Endothelial cell of umbilical vein (primary cell): ENCODE measurements around the gene AKT3. TPM values are rescaled to one million over a fixed set of nuclear protein-coding genes. Genes with fewer than 3 reads are reported as not detected.

Source experiments
- BruUV-seq: library from RNA; stranded (reverse); fragments of 400-500 nt; replicated peaks from 2 replicates; lab custom pipeline; 2021; lab: Mats Ljungman, UMichigan
- CTCF ChIA-PET: fragments of 300-600, 350-600 bp; sonication (Branson Sonifier 250); formaldehyde crosslinking; loops from one replicate; lab custom pipeline; 2021; ENCODE audit warnings: antibody characterized with exemption, inconsistent platforms; lab: Charles Lee
- POLR2A ChIA-PET: fragments of 300-600, 350-600 bp; sonication (Branson Sonifier 250); formaldehyde crosslinking; loops from one replicate; lab custom pipeline; 2021; ENCODE audit warnings: antibody characterized with exemption, inconsistent platforms; lab: Charles Lee
- DNase-seq: peaks from one replicate; pipeline ENCODE4 v3.0.0-alpha.2; 2011; ENCODE audit warnings: low read depth, low spot score
- FAIRE-seq: peaks from 2 replicates; lab custom pipeline; 2011; peaks lifted over from hg19 to GRCh38; lab: Jason Lieb, UNC
- H2AFZ ChIP-seq: 2 replicates; pipeline ENCODE4 v1.6.0; 2012; ENCODE audit warnings: low read depth, low read length, control low read depth, inconsistent platforms
- H3K27ac ChIP-seq: 2 replicates; pipeline ENCODE4 v1.5.1; 2011; ENCODE audit warnings: low read depth, mild to moderate bottlenecking, control low read depth, low read length, moderate library complexity; ENCODE audit not compliant: insufficient read depth
- H3K27me3 ChIP-seq, 2 experiments: 2 replicates each; pipeline versions ENCODE4 v1.6.0 to v1.6.1; 2011; ENCODE audit warnings: low read length in 2 of 2, mixed read lengths in 1 of 2; ENCODE audit not compliant: control insufficient read depth in 2 of 2, insufficient read depth in 2 of 2
- H3K36me3 ChIP-seq, 2 experiments: 2 replicates in 1 of 2; 3 replicates in 1 of 2; pipeline ENCODE4 v1.5.1; 2011; ENCODE audit warnings: low read length in 2 of 2, mild to moderate bottlenecking in 1 of 2, moderate library complexity in 1 of 2; ENCODE audit not compliant: control insufficient read depth in 2 of 2, insufficient read depth in 2 of 2; ENCODE audit errors: extremely low read depth in 1 of 2
- H3K4me1 ChIP-seq: 3 replicates; pipeline ENCODE4 v1.5.1; 2011; ENCODE audit warnings: mild to moderate bottlenecking, low read length; ENCODE audit not compliant: control insufficient read depth, insufficient read depth; ENCODE audit errors: extremely low read depth
- H3K4me2 ChIP-seq: 2 replicates; pipeline ENCODE4 v1.6.1; 2011; ENCODE audit warnings: low read length, control low read depth, mixed read lengths; ENCODE audit not compliant: insufficient read depth
- H3K4me3 ChIP-seq, 3 experiments: fragments of 200-600 bp in 1 of 3; sonication (generic), shearing (Covaris generic) in 1 of 3; replicated peaks in 1 of 3; 2 replicates each; pipeline ENCODE4 v1.5.1; 2011 to 2016; ENCODE audit warnings: control low read depth in 3 of 3, low read length in 3 of 3, mild to moderate bottlenecking in 2 of 3, inconsistent platforms in 1 of 3, low read depth in 1 of 3, moderate library complexity in 1 of 3; ENCODE audit not compliant: insufficient read depth in 1 of 3
- H3K79me2 ChIP-seq: 2 replicates; pipeline ENCODE4 v1.6.0; 2012; ENCODE audit warnings: low read length, inconsistent platforms; ENCODE audit not compliant: control insufficient read depth, insufficient read depth
- H3K9ac ChIP-seq: replicated peaks from 2 replicates; pipeline ENCODE3; 2011; ENCODE audit warnings: low read length, control low read depth; ENCODE audit not compliant: insufficient read depth; ENCODE audit errors: extremely low read depth
- H3K9me1 ChIP-seq: replicated peaks from 3 replicates; pipeline ENCODE4 v1.6.0; 2011; ENCODE audit warnings: mild to moderate bottlenecking, low read length; ENCODE audit not compliant: control insufficient read depth, insufficient read depth; ENCODE audit errors: extremely low read depth
- H3K9me3 ChIP-seq: replicated peaks from 2 replicates; pipeline ENCODE4 v1.5.1; 2012; ENCODE audit warnings: low read length, inconsistent platforms; ENCODE audit not compliant: control insufficient read depth, insufficient read depth
- H4K20me1 ChIP-seq: replicated peaks from 2 replicates; pipeline ENCODE3; 2011; ENCODE audit warnings: mild to moderate bottlenecking, low read length; ENCODE audit not compliant: control insufficient read depth, insufficient read depth; ENCODE audit errors: extremely low read depth
- CTCF ChIP-seq, 2 donors: IDR thresholded peaks; 1 replicate in 1 of 2; 2 replicates in 1 of 2; pipeline ENCODE4 v1.5.1; 2011; ENCODE audit warnings: low read length in 2 of 2, mild to moderate bottlenecking in 2 of 2, moderate library complexity in 2 of 2, control low read depth in 1 of 2, inconsistent platforms in 1 of 2, low read depth in 1 of 2; ENCODE audit not compliant: insufficient read depth in 1 of 2; ENCODE audit errors: extremely low read depth in 1 of 2
- EZH2 ChIP-seq: IDR thresholded peaks from 2 replicates; pipeline ENCODE4 v1.6.1; 2012; ENCODE audit warnings: borderline replicate concordance, low read depth, mild to moderate bottlenecking, moderate library complexity, low read length, inconsistent platforms; ENCODE audit not compliant: severe bottlenecking
- FOS ChIP-seq: IDR thresholded peaks from 2 replicates; pipeline ENCODE4 v1.6.1; 2011; ENCODE audit warnings: mild to moderate bottlenecking, low read length, moderate library complexity, borderline replicate concordance; ENCODE audit not compliant: insufficient read depth
- GATA2 ChIP-seq: IDR thresholded peaks from 2 replicates; pipeline ENCODE4 v1.7.0; 2011; ENCODE audit warnings: low read depth, mild to moderate bottlenecking, moderate library complexity, mixed read lengths, low read length; ENCODE audit not compliant: insufficient read length, insufficient read depth
- MAX ChIP-seq: IDR thresholded peaks from 2 replicates; pipeline ENCODE4 v1.6.1; 2011; ENCODE audit not compliant: insufficient read depth, insufficient read length
- MYC ChIP-seq: IDR thresholded peaks from one replicate; pipeline ENCODE4 v1.6.1; 2011; ENCODE audit warnings: mild to moderate bottlenecking, low read depth, low read length
- POLR2A ChIP-seq: IDR thresholded peaks from 2 replicates; pipeline ENCODE4 v1.6.1; 2012; ENCODE audit warnings: low read depth, mild to moderate bottlenecking, control low read depth, low read length
- POLR2AphosphoS5 ChIP-seq: IDR thresholded peaks from 2 replicates; pipeline ENCODE4 v1.6.1; 2012; ENCODE audit warnings: low read depth, mild to moderate bottlenecking, control low read depth, low read length, moderate library complexity; ENCODE audit not compliant: insufficient read depth
- dilution Hi-C: fragments of 300-500 bp; cut with MboI; formaldehyde crosslinking; loops from one replicate; pipeline ENCODE4 v1.15.0; 2019; ENCODE audit warnings: low sequenced_read_pairs; ENCODE audit not compliant: extremely low pct_ligation_motif_present
- intact Hi-C: fragments of 100-400 bp; cut with micrococcal nuclease; formaldehyde crosslinking; loops from one replicate; pipeline ENCODE4 v1.10.0; 2022
- polyA plus RNA-seq, 4 experiments: library from polyadenylated mRNA; depleted of rRNA in 3 of 4; stranded (reverse) in 3 of 4; unstranded in 1 of 4; fragments of >200 nt; gene quantifications; 2 replicates each; pipeline versions ENCODE4 v1.2.1 to v1.2.3, GENCODE V29; 2011 to 2012; ENCODE audit warnings: missing spikeins in 1 of 4
- total RNA-seq: library from RNA; stranded (reverse); gene quantifications from 2 replicates; pipeline ENCODE4 v1.2.3, GENCODE V29; 2021

AKT3 gene
- total and polyA plus RNA-seq, 2 donors (not counting 3 experiments of a cell fraction or from before 2014, with no cell fraction given) = 20.6 to 97.1 TPM

GRCh38 chr1:243461700-243462099 is 388.3 kb downstream of the AKT3 start:
- H3K4me1 ChIP-seq = no peaks in the 10 kb centered on the region
- H4K20me1 ChIP-seq = no peaks in the 10 kb centered on the region
- H3K4me3 ChIP-seq = no peak overlapping the region
- TF ChIP-seq GATA2 = no peak
- TF ChIP-seq MYC = no peak
- no peak for TF ChIP-seq MAX
- no peak for TF ChIP-seq FOS
- no peak for TF ChIP-seq EZH2
- TF ChIP-seq POLR2AphosphoS5 = no peak
- no peak for TF ChIP-seq CTCF (IDR thresholded peaks at IDR 0.05; ENCODE audit: extremely low read depth in 1 of 2, insufficient read depth in 1 of 2, low read depth in 1 of 2, low read length in 2 of 2)
- TF ChIP-seq POLR2A = no peak
- H3K4me2 ChIP-seq = no peak overlapping the region
- no peak overlapping the region for H3K27ac ChIP-seq
- no peak overlapping the region for H3K9ac ChIP-seq
- ChIA-PET POLR2A (no interaction called here), CTCF (no interaction called here)
- H3K9me1 ChIP-seq = no peaks in the 10 kb centered on the region
- H3K36me3 ChIP-seq = no peaks in the 10 kb centered on the region
- no peaks in the 10 kb centered on the region for H3K27me3 ChIP-seq
- no TSS peak for BruUV-seq
- FAIRE-seq (no peak), DNase-seq (no peak)
- intact Hi-C loops (no loop called here), dilution Hi-C loops (no loop called here)
- H2AFZ ChIP-seq = no peak overlapping the region
- no peaks in the 10 kb centered on the region for H3K79me2 ChIP-seq
- no peaks in the 10 kb centered on the region for H3K9me3 ChIP-seq
